HTERT RPE-1 (cell line): Measurements from ENCODE around the gene MZB1.
"Not testable (repeated sequence)": the region's sequence is repeated elsewhere in the genome, so short reads cannot be mapped to it uniquely, and the experiment has no call there.

Source experiments
- in situ Hi-C: fragments of 300-500 bp; cut with MboI; formaldehyde crosslinking; loops from 4 replicates; pipeline ENCODE4 v1.14.3; 2020; ENCODE audit warnings: low sequenced_read_pairs

Gene MZB1

DNA sequence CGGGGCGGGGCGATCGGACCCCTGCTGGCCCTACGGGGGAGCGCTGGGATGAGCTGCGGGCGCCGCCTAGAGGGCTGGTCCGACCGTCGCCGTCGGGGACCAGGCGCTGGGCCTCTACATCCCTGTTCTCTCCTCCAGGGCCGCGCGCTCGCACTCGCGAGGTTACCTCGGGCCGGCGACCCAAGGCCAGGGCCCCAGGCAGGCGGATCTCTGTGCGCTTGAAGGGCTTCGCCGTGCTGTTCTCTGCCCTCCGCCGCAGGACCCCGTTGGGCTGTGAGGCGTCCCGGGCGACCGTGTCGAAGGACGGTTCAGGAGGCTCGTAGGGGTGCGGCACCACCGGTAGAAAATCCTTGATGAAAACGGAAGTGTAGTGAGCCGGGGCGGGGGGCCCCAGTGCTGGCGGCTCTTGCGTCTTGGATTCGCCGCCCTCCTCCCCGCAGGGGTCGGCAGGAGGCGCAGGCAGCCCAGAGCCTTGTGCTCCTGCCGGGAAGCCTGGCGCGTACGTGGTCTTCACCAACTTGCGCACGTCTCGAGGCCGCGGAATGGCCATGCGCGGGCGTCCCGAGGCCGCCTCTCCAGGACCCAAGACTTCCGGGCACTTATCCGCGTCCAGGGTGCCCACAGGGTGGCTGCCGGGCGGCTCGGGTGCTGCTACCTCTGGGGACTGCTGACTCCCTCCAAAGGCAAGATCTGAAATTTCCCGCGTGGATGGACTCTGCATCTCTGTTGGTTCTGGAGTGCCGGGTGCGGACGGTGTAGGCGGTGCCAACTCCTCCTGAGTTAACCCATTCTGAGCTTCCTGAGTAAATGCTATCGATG is 3.2 kb upstream of the MZB1 start:
- in situ Hi-C loops = no loop called here

DNA sequence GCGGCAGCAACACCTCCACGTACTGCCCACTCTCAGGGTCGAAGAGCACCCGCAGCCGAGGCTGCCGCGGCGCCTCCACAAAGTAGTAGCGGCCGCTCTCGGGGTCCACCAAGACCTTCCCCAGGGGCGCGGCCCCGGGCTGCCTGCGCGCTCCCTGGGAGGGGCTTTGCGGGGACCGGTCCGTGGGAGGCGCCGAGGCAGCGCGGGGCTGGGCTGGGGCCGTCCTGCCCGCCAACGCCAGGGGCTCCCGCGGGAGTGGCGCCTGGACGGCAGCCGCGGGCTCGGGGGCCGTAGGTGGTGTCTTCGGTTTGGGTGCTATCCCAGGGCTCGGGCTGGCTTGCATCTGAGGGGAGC is 2.6 kb upstream of the MZB1 start:
- in situ Hi-C loops = no loop called here

DNA sequence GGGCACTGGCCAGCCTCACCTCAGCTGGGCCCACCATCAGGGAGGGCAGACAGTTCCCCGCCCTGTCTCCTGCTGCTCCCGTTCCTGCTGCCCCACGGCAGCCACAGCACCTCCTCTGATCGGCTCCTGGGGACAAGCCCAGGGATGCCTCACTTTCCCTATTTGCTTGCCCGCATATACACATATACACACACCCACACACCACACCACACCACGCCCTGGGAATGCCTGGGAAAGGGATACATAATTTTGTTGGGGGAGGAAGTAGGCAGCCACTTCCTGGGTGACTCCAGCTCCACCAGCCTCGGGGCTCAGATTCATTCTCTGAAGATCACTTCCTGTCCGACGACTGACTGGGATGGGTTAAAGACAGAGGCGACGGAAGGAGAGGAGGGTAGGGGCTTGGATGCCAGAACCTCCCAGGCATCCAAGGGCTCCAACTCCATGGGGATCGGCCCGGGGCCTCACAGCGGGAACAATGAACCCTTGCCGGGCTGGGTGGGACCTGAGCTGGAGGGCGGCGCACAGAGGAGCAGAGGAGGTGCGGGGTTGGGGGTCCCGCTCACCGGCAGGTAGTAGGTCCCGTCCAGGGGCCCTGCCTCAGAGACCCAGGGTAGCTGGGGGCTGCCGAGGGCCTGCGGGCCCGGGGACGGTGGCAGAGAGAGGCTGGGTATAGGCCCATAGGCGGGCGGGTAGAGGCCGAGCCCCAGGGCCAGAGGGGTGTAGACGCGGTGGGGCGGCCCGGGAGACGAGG is 2.0 kb upstream of the MZB1 start:
- in situ Hi-C loops = no loop called here

DNA sequence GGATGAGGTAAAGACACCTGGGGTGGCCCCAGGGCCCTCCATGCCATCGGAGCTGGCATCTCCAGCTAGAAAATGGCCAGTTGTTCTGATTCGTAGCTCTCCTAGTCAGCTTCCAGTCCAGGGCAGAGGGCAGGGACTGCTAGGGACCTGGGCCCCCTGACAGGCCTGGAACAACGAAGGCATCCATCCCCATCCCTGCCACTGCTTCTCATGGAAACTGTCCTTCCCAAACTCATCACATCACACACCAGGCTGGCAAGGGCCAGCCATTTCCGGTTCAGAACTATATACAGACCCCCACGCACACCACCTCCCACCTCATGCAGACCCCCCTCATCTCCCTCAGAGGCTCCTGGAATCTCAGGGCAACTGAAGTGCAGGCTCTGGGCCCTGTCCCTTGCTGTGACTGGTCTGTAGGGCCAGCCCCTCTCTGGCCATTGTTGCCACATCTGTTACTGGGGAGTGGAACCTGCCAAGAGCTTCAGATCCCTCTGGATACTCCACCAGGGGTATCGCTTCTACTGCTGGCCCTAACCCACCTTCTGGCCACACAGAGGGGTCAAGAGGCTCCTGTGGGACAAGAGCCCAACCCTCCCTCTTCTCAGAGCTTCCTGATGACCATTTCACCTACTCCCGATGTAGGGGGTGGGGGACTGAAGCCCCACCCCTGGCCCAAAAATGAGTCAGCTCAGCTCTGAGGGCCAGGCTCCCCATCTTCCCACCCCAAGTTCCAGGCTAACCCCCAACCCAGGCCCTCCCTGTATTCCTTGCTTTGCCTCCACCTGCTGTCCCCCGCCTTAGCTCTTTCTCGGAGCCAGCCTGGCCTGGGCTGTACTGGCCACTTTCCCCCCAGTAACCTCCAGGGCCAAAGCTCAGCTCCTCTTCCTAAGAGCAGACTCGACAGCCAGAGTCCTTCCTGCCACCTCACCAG is 1.2 kb upstream of the MZB1 start:
- in situ Hi-C loops = no loop called here

DNA sequence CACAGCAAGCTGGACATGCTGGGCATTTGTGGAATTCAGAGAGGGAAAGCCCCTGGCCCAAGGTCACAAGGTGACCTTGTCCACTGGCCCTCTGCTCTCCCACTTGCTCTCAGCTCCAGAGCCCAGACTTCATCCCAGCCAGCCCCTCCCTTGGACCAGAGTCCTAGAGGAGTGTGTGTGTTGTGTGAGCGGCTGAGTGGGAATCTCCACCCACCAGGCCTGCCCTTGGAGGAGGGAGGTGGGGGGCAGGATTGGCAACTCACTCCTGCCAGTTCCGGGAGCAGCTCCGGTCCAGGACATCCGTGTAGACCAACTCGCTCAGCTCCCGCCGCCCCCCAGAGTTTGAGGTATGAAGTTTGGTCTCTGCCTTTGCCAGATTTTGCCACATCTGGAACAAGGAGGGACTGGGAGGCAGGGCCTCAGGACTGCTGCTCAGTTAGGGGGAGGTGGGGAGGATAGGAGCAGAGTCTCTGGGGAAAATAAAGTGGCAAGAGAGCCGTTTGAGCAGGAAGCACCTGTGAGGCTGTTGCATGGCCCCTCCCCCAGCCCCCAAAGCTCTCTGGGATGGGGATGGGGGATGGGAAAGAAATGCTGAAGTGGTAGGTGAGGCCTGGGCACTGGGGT is 1.4 kb downstream of the MZB1 start:
- in situ Hi-C loops = no loop called here

DNA sequence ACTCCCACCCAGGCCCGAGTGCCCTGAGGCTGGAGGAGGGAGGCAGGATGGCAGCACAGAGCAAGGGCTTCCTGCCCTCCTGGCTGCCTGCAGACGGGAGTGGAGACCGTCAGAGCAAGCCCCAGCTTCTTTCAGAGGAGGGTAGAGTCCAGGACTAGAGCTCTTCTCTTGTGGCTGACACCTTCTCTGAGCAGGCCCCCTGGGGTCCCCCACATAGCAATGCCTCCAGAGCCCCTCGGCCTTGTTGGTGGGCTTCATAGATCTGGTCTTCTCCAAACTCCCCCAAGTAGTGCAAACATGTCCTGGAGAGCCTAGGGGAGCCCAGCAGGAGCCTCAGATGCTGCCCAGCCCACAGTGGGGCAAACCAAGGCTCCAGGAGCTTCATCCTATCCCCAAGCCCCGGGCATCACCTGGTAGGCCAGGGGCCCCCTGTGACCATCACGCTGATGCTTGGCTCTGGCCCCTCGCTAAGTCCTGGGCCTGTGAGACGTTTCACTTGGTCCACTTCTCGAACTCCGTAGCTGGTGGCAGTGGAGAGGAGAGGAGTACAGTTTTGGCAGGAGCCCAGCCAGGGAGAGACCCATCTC is 2.0 kb downstream of the MZB1 start:
- in situ Hi-C loops = no loop called here

DNA sequence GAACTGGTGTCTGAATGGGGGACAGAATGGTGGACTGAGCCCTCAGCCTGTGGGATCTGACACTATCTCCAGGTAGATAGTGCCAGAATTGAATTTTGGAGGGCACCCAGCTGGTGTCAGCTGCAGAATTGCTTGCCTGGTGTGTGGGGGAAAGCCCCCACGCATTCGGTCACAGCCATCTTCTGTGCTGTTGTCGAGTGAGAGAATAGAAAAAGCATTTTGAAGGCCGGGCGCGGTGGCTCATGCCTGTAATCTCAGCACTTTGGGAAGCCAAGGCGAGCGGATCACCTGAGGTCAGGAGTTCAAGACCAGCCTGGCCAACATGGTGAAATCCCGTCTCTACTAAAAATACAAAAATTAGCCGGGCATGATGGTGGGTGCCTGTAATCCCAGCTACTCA is 2.8 kb downstream of the MZB1 start:
- in situ Hi-C loops = not testable (repeated sequence)

DNA sequence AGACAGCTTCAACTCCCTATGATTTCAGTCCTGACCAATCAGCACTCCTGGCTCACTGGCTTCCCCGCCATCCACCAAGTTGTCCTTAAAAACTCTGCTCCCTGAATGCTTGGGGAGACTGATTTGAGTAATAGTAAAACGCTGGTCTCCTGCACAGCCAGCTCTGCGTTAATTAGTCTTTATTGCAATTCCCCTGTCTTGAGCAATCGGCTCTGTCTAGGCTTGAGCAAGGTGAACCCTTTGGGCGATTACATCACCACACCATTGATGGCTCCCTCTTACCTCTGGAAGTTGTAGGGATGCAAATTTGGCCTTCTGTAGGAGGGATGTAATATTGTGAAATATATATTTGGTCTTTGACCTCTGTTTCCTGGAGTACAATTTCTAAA is 3.7 kb downstream of the MZB1 start:
- in situ Hi-C loops = no loop called here

DNA sequence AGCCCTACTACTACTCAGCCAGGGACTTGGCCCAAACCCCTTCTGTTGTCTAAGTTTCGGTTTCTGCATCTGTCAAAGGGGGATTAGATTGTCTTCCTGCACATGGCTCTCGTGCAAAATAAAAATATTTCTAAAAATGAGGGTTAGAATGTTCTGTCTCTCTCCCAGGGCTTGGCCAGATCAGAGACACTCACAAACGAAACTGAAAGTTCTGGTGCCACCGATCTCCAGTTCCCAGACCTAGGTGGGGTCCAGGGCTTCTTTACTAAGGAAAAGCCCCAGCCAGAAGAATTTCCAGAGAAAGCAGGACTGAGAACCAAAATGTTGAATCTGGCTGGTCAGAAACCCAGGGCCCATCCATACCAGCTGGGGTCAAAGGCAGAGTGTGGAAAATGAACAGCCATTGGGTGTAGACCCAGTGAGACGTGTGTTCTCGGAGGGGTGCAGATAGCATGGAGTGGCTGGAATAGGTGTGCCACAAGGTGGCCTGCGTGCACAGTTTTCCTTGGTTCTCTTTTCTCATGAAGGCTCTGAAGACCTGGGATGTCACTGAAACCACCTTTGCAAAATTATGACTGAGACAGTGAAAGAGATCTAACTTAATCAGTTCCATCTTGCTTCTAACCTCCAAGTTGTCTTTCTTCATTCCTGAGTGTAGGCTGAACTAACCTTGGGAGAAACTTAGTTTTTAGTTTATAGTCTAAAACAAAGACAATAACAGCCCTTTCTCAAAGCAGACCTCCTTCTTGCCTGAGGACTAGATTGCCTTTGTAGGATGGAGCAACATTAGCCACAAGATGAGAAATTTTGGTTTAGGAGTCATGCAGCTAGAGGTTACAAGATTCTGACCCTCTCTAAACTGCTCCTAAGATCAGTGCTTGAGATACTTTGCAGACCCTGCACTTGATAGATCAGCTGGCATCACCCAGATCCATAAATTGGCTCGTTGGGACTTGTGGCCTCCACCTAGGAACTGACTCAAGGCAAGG is 4.4 kb downstream of the MZB1 start:
- in situ Hi-C loops = no loop called here

DNA sequence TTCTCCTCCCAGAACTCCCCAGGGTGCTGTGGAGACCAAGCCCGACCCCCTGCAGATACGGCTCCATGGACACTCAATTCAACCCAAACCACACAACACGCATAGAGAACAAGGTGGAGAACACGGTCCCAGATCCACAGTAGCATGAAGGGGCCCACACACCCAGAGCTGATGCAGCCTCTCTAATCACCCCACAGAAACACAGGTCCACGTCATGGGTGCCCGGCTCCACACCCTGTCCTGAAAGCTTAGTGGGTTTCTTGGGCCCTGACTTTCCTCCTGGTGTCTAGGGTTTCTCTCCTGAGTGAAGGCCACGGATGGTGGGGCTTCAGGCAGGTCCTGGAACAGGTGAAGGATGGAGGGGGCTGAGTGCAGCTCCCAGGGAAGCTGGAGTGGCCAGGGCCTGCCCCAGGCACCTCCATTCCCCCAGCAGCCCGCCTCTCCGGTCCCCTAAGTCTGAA is 5.1 kb downstream of the MZB1 start:
- in situ Hi-C loops = no loop called here

DNA sequence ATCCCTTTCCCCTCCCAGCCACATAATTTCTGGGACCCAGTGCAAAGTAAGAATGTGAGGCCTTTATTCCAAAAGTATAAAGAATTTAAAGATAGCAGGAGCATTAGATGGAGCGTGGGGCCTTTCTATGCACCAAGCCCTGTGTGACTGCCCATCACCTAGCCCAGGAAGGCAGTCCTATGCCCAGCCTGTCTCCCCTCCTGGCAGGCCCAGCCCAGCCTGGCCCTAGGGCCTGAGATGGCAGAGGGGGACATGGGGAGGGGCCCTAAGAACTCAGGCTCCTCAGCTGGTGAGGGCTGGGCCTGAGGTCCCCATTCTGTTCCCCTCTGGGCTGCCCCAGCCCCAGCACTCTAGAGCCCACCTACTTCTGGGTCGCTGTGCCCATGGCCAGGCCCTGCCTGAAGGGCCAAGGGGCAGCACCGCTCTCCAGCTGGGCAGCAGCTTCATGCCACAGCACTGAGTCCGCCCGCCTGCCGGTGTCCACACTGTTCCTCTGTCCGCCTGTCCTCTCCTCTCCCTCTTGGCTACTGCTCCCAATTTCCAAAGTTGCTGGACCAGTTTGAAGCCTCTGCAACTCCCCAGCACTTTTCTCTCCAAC is 5.6 kb downstream of the MZB1 start:
- in situ Hi-C loops = no loop called here

DNA sequence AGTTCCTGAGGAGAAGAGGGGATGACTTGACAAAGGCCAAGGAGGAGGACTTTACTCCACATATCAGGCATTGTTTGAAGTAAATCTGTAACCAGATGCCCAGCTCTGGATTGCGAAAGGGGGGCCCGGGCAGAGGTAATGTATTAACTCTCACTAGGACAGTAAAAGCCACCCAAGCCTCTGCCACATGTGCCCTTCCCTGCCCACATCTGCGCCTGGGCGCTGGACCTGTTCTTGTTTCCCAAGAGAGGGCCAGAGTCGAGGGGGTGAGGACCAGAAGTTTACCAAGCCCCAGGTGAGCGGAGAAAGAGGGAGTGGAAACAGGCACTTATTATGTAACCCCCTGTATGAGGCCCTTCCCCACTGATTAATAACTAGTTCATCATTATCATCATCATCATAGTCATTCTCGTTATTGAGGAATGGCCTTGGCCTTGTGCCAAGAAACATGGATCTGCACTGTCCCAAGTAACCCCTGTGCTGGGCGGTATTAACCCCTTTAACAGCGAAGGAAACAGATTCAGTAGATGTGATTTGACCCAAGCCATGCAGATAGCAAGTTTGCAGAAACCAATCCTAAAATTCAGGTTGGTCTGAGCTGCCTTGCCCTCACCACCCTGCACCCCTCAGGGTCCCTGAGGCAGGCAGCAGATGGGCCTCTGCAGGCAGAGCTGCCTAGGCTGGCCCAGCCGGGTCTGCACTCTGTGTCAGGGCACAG is 6.3 kb downstream of the MZB1 start, which contains the start of gene SLC23A1:
SLC23A1 (minus strand) TSS at position 23 of the 718 bp plus-strand sequence. CDS start 44 bp downstream, outside the sequence.
- in situ Hi-C loops = no loop called here

DNA sequence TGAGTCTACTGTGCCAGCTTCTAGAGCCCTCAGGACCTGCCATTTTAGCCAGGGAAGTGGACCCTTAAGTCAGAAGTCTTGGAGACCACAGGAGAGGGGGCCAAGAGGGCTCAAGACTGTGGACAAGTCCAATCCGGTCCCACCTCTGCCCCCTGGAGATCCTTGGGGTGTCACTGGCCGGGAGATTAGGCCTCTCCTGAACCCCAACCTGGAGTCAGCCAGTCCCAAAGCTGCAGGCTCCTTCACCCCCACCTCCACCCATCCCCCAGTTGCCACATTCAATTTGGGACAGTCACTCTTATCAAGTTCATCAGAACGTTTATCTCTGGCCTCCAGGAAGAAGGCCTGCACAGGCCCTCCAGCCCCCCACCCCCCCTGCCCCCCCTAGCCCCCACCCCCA is 6.9 kb downstream of the MZB1 start:
- in situ Hi-C loops = no loop called here

DNA sequence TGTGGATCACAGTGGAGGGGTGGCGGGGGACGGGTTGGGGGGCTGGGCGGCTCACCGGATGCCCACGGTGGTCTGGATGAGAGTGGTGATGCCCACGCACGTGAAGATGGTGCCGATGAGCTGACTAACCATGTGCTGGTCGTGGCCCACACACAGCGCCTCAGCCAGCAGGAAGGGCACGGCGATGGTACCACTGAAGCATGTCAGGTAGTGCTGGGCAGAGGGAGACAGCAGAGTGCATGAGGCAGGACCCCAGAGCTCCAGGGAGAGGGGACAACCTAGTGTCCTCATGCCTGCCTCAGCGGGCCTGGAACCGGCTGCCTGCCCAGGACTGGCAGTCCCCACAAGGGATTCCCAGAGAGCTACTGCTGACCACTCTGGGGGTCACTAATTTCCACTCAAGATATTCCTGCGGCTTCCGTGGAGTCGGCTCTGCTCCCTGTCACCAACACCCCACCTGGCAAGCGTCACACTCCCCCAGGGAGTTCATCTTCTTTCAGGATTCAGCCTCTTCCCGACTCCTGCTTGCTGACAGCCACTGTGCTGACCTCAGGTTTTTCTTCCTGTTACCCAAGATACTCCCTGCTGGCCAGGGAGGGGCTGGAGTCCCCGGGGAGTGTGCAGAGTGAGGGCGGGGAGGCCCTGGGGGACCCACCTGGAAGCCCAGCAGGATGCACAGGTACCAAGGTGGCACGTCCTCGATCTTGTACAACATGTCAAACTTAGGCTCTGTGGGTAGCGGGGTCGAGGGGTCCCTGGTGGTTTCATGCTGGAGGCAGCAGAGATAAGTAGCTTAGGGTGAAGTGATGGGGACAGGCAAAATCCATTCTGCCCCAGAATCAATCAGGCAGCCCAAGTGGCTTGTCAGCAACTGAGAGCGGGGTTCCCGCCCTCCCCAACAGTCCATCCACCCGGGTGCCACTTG is 7.6 kb downstream of the MZB1 start:
- in situ Hi-C loops = no loop called here

DNA sequence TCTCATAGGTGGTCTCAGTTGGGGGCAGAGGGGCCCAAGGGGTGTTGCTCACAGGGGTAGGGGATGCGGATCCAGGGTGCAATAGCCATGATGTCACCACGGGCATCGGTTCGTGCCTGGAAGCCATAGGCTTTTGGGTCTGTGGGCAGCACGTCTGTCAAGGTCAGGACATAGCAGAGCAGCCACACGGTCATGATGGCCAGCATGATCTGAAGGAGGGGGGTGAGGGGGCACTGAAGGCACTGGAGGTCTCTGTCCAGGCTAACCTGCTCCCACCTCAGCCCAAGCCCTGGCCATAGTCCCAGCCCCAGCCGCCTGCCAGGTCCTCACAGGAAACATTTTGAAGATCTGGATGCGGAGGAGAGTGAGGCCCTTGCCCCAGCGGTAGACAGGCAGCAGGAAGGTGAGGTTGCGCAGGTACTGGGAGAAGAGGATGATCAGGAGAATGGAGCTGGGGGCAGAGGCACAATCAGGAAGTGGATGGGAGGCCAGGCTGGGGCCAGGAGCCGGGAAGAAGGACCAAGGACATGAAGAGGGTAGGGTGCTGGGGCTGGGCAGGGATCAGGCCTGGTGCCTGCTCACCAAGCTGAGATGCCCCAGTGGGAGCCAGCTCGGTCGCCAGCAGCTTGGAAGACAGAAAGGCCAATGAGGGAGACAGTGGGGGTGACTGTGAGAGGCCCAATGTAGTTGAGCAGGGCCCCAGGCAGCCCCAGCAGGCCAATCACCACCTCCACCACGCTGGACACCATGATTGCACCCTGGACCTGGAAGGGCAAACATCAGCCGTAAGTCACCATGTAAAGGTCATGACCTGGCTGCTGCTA is 9.9 kb downstream of the MZB1 start:
- in situ Hi-C loops = no loop called here

DNA sequence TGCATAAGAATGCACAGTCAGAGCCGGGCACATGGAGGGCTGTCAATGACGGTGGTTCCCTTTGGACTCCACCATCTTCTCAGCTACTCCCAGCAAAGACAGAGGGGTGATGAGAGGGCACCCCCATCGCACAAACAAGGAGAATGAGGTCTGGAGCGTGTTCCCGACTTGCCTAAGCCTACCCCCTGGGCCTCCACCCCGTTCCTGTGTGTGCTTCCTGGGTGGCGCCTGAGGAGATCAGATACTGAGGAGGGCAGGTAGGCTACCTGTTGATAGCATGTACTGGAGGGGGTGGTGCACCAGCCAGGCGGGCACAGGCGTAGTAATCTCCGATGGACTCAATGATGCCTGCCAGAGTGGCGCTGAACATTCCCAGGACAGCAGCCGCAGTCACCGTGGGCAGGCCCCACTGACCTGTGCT is 10.8 kb downstream of the MZB1 start:
- in situ Hi-C loops = no loop called here
